HCT116 (cell line): ENCODE measurements around the gene PRPF6. TPM values are rescaled to one million over a fixed set of nuclear protein-coding genes. Genes with fewer than 3 reads are reported as not detected.

Source experiments
- ATAC-seq: fragments of 200-7000 bp; cut with Tn5 transposase; 2 replicates; pipeline ENCODE4 v1.9.1; 2020; ENCODE audit warnings: mild to moderate bottlenecking, moderate library complexity
- BruUV-seq: library from RNA; stranded (reverse); fragments of 400-500 nt; replicated peaks from 2 replicates; lab custom pipeline; 2021; lab: Mats Ljungman, UMichigan
- CTCF ChIA-PET: fragments of 300-600 bp; sonication (Branson Sonifier 250); formaldehyde crosslinking; loops from one replicate; lab custom pipeline; 2021; ENCODE audit warnings: antibody characterized with exemption; lab: Charles Lee
- POLR2A ChIA-PET: fragments of 300-600, 350-600 bp; sonication (Branson Sonifier 250); formaldehyde crosslinking; loops from one replicate; lab custom pipeline; 2021; ENCODE audit warnings: antibody characterized with exemption; lab: Charles Lee
- RAD21 ChIA-PET, 2 experiments: fragments of 300-600 bp; sonication (Branson Sonifier 250); formaldehyde crosslinking; loops; one replicate each; lab custom pipeline; 2023; ENCODE audit warnings: low total read pairs in 2 of 2; ENCODE audit not compliant: uncharacterized antibody in 2 of 2, unreplicated experiment in 2 of 2, low non-redundant PET in 1 of 2; lab: Charles Lee
- DNase-seq: peaks from one replicate; pipeline ENCODE4 v3.0.0-alpha.2; 2010; ENCODE audit warnings: low read depth, low spot score
- H2AFZ ChIP-seq: fragments of 200-600 bp; shearing (Covaris generic), sonication (generic); 2 replicates; pipeline ENCODE4 v1.6.1; 2017; ENCODE audit warnings: low read depth, mixed run types, mixed read lengths, antibody characterized with exemption, low read length; ENCODE audit not compliant: poor library complexity, severe bottlenecking
- H3K27ac ChIP-seq: 2 replicates; pipeline ENCODE4 v1.5.1; 2012; ENCODE audit warnings: low read depth, low read length
- H3K27me3 ChIP-seq: fragments of 200-600 bp; sonication (generic); 2 replicates; pipeline ENCODE4 v1.6.1; 2016; ENCODE audit warnings: mixed run types, low read length, mixed read lengths; ENCODE audit not compliant: insufficient read depth
- H3K36me3 ChIP-seq, 2 experiments: fragments of 200-500 bp in 1 of 2; fragments of 200-600 bp in 1 of 2; sonication (Bioruptor generic) in 1 of 2; sonication (generic) in 1 of 2; 2 replicates each; pipeline versions ENCODE4 v1.5.1 to v1.6.1; 2014 to 2016; ENCODE audit warnings: low read length in 2 of 2, inconsistent platforms in 1 of 2, mixed read lengths in 1 of 2, mixed run types in 1 of 2; ENCODE audit not compliant: insufficient read depth in 2 of 2, control insufficient read depth in 1 of 2
- H3K4me1 ChIP-seq, 2 experiments: fragments of 200-600 bp in 1 of 2; sonication (generic) in 1 of 2; 2 replicates each; pipeline versions ENCODE4 v1.5.1 to v1.6.1; 2012 to 2017; ENCODE audit warnings: low read length in 2 of 2, inconsistent platforms in 1 of 2, mild to moderate bottlenecking in 1 of 2, mixed read lengths in 1 of 2, mixed run types in 1 of 2, moderate library complexity in 1 of 2; ENCODE audit not compliant: insufficient read depth in 2 of 2, control insufficient read depth in 1 of 2
- H3K4me2 ChIP-seq: fragments of 200-600 bp; sonication (generic); 2 replicates; pipeline ENCODE4 v1.6.1; 2017; ENCODE audit warnings: mixed run types, low read length, mixed read lengths
- H3K4me3 ChIP-seq, 2 experiments: fragments of 200-600 bp in 1 of 2; sonication (generic) in 1 of 2; replicated peaks in 1 of 2; 2 replicates each; pipeline ENCODE4 v1.5.1; 2011 to 2016; ENCODE audit warnings: low read length in 2 of 2, control low read depth in 1 of 2, low read depth in 1 of 2, mild to moderate bottlenecking in 1 of 2, mixed read lengths in 1 of 2, mixed run types in 1 of 2
- H3K79me2 ChIP-seq: fragments of 200-600 bp; sonication (generic); 2 replicates; pipeline ENCODE4 v1.6.1; 2017; ENCODE audit warnings: mild to moderate bottlenecking, mixed run types, low read length, moderate library complexity, mixed read lengths; ENCODE audit not compliant: insufficient read depth
- H3K9ac ChIP-seq: fragments of 200-600 bp; sonication (generic); 2 replicates; pipeline ENCODE4 v1.6.1; 2016; ENCODE audit warnings: low read length, mixed read lengths
- H3K9me2 ChIP-seq: fragments of 200-600 bp; sonication (generic), shearing (Covaris generic); 2 replicates; pipeline ENCODE4 v1.6.1; 2017; ENCODE audit warnings: mixed run types, mild to moderate bottlenecking, moderate library complexity; ENCODE audit not compliant: insufficient read depth
- H3K9me3 ChIP-seq, 2 experiments: fragments of 200-500 bp in 1 of 2; fragments of 200-600 bp in 1 of 2; sonication (Bioruptor generic) in 1 of 2; sonication (generic) in 1 of 2; 2 replicates each; pipeline ENCODE4 v1.6.1; 2014 to 2017; ENCODE audit warnings: low read length in 2 of 2, mixed read lengths in 2 of 2, inconsistent platforms in 1 of 2, low read depth in 1 of 2, mild to moderate bottlenecking in 1 of 2, mixed run types in 1 of 2, moderate library complexity in 1 of 2; ENCODE audit not compliant: control insufficient read depth in 1 of 2, insufficient read depth in 1 of 2
- H4K20me1 ChIP-seq: fragments of 200-600 bp; sonication (generic), shearing (Covaris generic); 2 replicates; pipeline ENCODE4 v1.6.1; 2017; ENCODE audit warnings: mixed run types, mild to moderate bottlenecking, moderate library complexity; ENCODE audit not compliant: insufficient read depth
- CBX3 ChIP-seq: IDR thresholded peaks from 2 replicates; pipeline ENCODE4 v1.6.1; 2012; ENCODE audit warnings: low read depth
- CEBPB ChIP-seq: IDR thresholded peaks from 2 replicates; pipeline ENCODE4 v1.6.1; 2012; ENCODE audit warnings: low read depth
- EGR1 ChIP-seq: IDR thresholded peaks from 2 replicates; pipeline ENCODE4 v1.6.1; 2012; ENCODE audit warnings: low read depth
- ELF1 ChIP-seq: IDR thresholded peaks from 2 replicates; pipeline ENCODE4 v1.6.1; 2012; ENCODE audit warnings: low read depth, borderline replicate concordance
- EZH2 ChIP-seq: fragments of 200-600 bp; sonication (generic); IDR thresholded peaks from 2 replicates; pipeline ENCODE4 v1.6.1; 2017; ENCODE audit warnings: antibody characterized with exemption, mixed run types
- JUND ChIP-seq: IDR thresholded peaks from 2 replicates; pipeline ENCODE4 v1.6.1; 2012
- MAX ChIP-seq: IDR thresholded peaks from 2 replicates; pipeline ENCODE4 v1.6.1; 2012
- POLR2A ChIP-seq: IDR thresholded peaks from 2 replicates; pipeline ENCODE4 v1.7.0; 2011; ENCODE audit warnings: borderline replicate concordance; ENCODE audit not compliant: insufficient read depth, insufficient read length; ENCODE audit errors: extremely low read depth
- POLR2AphosphoS5 ChIP-seq: IDR thresholded peaks from 2 replicates; pipeline ENCODE4 v1.6.1; 2011; ENCODE audit warnings: mild to moderate bottlenecking, low read depth, low read length, moderate library complexity
- RAD21 ChIP-seq: IDR thresholded peaks from 2 replicates; pipeline ENCODE4 v1.6.1; 2012; ENCODE audit warnings: low read depth, mild to moderate bottlenecking
- SIN3A ChIP-seq: IDR thresholded peaks from 2 replicates; pipeline ENCODE4 v1.6.1; 2012; ENCODE audit warnings: low read depth
- TCF7L2 ChIP-seq: IDR thresholded peaks from 2 replicates; pipeline ENCODE4 v1.7.0; 2011; ENCODE audit warnings: borderline replicate concordance, inconsistent platforms; ENCODE audit not compliant: insufficient read depth, insufficient read length; ENCODE audit errors: extremely low read depth
- YY1 ChIP-seq: IDR thresholded peaks from 2 replicates; pipeline ENCODE4 v1.6.1; 2011; ENCODE audit warnings: low read length, low read depth, moderate library complexity, mild to moderate bottlenecking; ENCODE audit not compliant: insufficient replicate concordance; ENCODE audit errors: extremely low read depth
- ZFX ChIP-seq: fragments of 450-650 bp; IDR thresholded peaks from 2 replicates; pipeline ENCODE4 v1.6.1; 2017
- ZNF274 ChIP-seq: fragments of 200-500 bp; sonication (Bioruptor generic); IDR thresholded peaks from 2 replicates; pipeline ENCODE4 v1.6.1; 2014; ENCODE audit warnings: mild to moderate bottlenecking, low read depth, low read length, inconsistent platforms
- intact Hi-C: fragments of 100-400 bp; cut with micrococcal nuclease; formaldehyde crosslinking; loops from 2 replicates; pipeline ENCODE4 v1.10.0; 2022
- total RNA-seq: library from RNA; stranded (reverse); gene quantifications from one replicate; pipeline ENCODE4 v1.2.1, GENCODE V29; 2021; ENCODE audit not compliant: unreplicated experiment
- TF ChIP-seq, protein P1 (sequence below): IDR thresholded peaks from 2 replicates; pipeline ENCODE4 v1.6.1; 2012; ENCODE audit warnings: low read depth
- TF ChIP-seq, protein P2 (sequence below): IDR thresholded peaks from 2 replicates; pipeline ENCODE4 v1.6.1; 2012
- TF ChIP-seq, protein P3 (sequence below), 3 experiments: fragments of 200-600 bp in 1 of 3; sonication (generic) in 1 of 3; IDR thresholded peaks in 2 of 3; conservative IDR thresholded peaks in 1 of 3; 2 replicates each; pipeline ENCODE4 v1.5.1; 2012 to 2017; ENCODE audit warnings: low read depth in 2 of 3, low read length in 2 of 3, antibody characterized with exemption in 1 of 3, borderline replicate concordance in 1 of 3, control low read depth in 1 of 3, mild to moderate bottlenecking in 1 of 3, mixed read lengths in 1 of 3, mixed run types in 1 of 3, moderate library complexity in 1 of 3; ENCODE audit not compliant: insufficient read depth in 1 of 3

Gene PRPF6
- total RNA-seq, 1 experiment from 2014 or later, result 74.9 TPM

- intact Hi-C loops, result no loop called here
- no TSS peak for BruUV-seq
- Histone ChIP-seq H2AFZ (no peak overlapping the region), H3K9ac (no peak overlapping the region), H3K4me1 (peaks cover 23 to 42% of the 10 kb centered on the region in 2 experiments), H3K9me3 (no peaks in the 10 kb centered on the region), H3K79me2 (no peaks in the 10 kb centered on the region), H3K4me2 (no peak overlapping the region), H3K27me3 (no peaks in the 10 kb centered on the region), H4K20me1 (no peaks in the 10 kb centered on the region), H3K27ac (no peak overlapping the region), H3K9me2 (no peaks in the 10 kb centered on the region), H3K4me3 (no peak overlapping the region), H3K36me3 (no peaks in the 10 kb centered on the region)
- CTCF ChIA-PET, result interaction anchor here (5.1 kb wide), 1 partner anchor 13 kb away, joined by 35 read pairs; no protein-coding TSS in a partner anchor
- DNase-seq (no peak), ATAC-seq (no peak)
- RAD21 ChIA-PET, result no interaction called here
- POLR2A ChIA-PET, result no interaction called here
- no peak for TF ChIP-seq ZNF274
- TF ChIP-seq, protein P1, sequence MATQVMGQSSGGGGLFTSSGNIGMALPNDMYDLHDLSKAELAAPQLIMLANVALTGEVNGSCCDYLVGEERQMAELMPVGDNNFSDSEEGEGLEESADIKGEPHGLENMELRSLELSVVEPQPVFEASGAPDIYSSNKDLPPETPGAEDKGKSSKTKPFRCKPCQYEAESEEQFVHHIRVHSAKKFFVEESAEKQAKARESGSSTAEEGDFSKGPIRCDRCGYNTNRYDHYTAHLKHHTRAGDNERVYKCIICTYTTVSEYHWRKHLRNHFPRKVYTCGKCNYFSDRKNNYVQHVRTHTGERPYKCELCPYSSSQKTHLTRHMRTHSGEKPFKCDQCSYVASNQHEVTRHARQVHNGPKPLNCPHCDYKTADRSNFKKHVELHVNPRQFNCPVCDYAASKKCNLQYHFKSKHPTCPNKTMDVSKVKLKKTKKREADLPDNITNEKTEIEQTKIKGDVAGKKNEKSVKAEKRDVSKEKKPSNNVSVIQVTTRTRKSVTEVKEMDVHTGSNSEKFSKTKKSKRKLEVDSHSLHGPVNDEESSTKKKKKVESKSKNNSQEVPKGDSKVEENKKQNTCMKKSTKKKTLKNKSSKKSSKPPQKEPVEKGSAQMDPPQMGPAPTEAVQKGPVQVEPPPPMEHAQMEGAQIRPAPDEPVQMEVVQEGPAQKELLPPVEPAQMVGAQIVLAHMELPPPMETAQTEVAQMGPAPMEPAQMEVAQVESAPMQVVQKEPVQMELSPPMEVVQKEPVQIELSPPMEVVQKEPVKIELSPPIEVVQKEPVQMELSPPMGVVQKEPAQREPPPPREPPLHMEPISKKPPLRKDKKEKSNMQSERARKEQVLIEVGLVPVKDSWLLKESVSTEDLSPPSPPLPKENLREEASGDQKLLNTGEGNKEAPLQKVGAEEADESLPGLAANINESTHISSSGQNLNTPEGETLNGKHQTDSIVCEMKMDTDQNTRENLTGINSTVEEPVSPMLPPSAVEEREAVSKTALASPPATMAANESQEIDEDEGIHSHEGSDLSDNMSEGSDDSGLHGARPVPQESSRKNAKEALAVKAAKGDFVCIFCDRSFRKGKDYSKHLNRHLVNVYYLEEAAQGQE, result no peak
- no peak for TF ChIP-seq EZH2
- TF ChIP-seq TCF7L2, result no peak
- no peak for TF ChIP-seq POLR2A
- TF ChIP-seq JUND, result no peak
- no peak for TF ChIP-seq ZFX
- TF ChIP-seq EGR1, result no peak
- no peak for TF ChIP-seq RAD21
- TF ChIP-seq, protein P2, sequence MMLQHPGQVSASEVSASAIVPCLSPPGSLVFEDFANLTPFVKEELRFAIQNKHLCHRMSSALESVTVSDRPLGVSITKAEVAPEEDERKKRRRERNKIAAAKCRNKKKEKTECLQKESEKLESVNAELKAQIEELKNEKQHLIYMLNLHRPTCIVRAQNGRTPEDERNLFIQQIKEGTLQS, result no peak
- no peak for TF ChIP-seq CEBPB
- TF ChIP-seq CBX3, result no peak
- no peak for TF ChIP-seq POLR2AphosphoS5
- TF ChIP-seq SIN3A, result no peak
- TF ChIP-seq YY1, result no peak
- TF ChIP-seq ELF1, result no peak
- no peak for TF ChIP-seq MAX
- TF ChIP-seq, protein P3, sequence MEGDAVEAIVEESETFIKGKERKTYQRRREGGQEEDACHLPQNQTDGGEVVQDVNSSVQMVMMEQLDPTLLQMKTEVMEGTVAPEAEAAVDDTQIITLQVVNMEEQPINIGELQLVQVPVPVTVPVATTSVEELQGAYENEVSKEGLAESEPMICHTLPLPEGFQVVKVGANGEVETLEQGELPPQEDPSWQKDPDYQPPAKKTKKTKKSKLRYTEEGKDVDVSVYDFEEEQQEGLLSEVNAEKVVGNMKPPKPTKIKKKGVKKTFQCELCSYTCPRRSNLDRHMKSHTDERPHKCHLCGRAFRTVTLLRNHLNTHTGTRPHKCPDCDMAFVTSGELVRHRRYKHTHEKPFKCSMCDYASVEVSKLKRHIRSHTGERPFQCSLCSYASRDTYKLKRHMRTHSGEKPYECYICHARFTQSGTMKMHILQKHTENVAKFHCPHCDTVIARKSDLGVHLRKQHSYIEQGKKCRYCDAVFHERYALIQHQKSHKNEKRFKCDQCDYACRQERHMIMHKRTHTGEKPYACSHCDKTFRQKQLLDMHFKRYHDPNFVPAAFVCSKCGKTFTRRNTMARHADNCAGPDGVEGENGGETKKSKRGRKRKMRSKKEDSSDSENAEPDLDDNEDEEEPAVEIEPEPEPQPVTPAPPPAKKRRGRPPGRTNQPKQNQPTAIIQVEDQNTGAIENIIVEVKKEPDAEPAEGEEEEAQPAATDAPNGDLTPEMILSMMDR (IDR thresholded peaks at IDR 0.05 in 2 of 3, conservative IDR thresholded peaks at IDR 0.05 in 1 of 3; ENCODE audit: borderline replicate concordance in 1 of 3, insufficient read depth in 1 of 3, low read depth in 2 of 3, low read length in 2 of 3), result no peak
Observed at GRCh38 chr20:64041040-64041780, 60.3 kb downstream of the PRPF6 start.
